ENCODE results near the gene MATK.

- no peak for TF ChIP-seq SP1 (IDR thresholded peaks at IDR 0.05)
- TF ChIP-seq HDGF (IDR thresholded peaks at IDR 0.05; ENCODE audit: borderline replicate concordance), result no peak
- TF ChIP-seq ELF4 (IDR thresholded peaks at IDR 0.05), result no peak
Measured at GRCh38 chr19:3814648-3815047, 28.5 kb upstream of the MATK start.
